ENCODE measurements around the gene COQ10A. TPM values are rescaled to one million over a fixed set of nuclear protein-coding genes. Genes with fewer than 3 reads are reported as not detected.

The COQ10A gene
- total and polyA plus RNA-seq, 7 donors: 16.2 to 105 (median 63.1) TPM

DNA sequence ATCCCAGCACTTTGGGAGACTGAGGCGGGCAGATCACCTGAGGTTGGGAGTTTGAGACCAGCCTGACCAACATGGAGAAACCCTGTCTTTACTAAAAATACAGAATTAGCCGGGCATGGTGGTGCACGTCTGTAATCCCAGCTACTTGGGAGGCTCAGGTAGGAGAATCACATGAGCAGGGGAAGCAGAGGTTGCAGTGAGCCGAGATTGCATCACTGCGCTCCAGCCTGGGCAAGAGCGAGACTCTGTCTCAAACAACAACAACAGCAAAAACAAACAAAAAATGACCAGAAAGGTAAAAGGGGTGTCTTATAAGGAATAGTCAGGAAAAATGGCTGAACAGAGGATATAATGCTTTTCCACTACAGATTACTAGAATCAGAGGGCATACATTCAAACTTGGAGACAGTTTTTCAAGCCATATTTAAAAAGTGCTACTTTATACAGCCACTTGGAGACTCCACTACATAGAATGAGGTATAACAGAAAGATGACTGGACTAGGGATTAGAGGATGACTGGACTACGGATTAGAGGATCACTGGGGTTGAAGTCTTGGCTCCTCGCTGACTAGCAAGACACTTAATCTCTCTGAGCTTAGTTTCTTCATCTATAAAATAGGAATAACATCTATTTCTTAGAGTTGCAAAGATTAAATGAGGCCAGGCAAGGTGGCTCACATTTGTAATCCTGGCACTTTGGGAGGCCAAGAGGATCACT, 38.3 kb downstream of the COQ10A start:
- Histone ChIP-seq H3K27me3 (ENCODE audit: insufficient read depth in 3 of 3, low read length in 2 of 3) (no peaks in the 10 kb centered on the region), H3K4me3 (no peak overlapping the region), H3K36me3 (ENCODE audit: insufficient read depth in 1 of 2, low read depth in 1 of 2) (peaks cover 4 to 63% of the 10 kb centered on the region in 2 donors), H3K27ac (no peak overlapping the region), H3K9me3 (no peaks in the 10 kb centered on the region), H3K4me1 (peaks cover 25% of the 10 kb centered on the region)
- no peak for ATAC-seq
- 86 to 95% (median 88%) methylated on average over 8 of the region's 8 CpGs for WGBS, 3 donors
- DNase-seq: no peak
- TF ChIP-seq, protein P1, sequence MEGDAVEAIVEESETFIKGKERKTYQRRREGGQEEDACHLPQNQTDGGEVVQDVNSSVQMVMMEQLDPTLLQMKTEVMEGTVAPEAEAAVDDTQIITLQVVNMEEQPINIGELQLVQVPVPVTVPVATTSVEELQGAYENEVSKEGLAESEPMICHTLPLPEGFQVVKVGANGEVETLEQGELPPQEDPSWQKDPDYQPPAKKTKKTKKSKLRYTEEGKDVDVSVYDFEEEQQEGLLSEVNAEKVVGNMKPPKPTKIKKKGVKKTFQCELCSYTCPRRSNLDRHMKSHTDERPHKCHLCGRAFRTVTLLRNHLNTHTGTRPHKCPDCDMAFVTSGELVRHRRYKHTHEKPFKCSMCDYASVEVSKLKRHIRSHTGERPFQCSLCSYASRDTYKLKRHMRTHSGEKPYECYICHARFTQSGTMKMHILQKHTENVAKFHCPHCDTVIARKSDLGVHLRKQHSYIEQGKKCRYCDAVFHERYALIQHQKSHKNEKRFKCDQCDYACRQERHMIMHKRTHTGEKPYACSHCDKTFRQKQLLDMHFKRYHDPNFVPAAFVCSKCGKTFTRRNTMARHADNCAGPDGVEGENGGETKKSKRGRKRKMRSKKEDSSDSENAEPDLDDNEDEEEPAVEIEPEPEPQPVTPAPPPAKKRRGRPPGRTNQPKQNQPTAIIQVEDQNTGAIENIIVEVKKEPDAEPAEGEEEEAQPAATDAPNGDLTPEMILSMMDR (IDR thresholded peaks at IDR 0.05): no peak
- intact Hi-C loops (cut with DNase I): no loop called here

DNA sequence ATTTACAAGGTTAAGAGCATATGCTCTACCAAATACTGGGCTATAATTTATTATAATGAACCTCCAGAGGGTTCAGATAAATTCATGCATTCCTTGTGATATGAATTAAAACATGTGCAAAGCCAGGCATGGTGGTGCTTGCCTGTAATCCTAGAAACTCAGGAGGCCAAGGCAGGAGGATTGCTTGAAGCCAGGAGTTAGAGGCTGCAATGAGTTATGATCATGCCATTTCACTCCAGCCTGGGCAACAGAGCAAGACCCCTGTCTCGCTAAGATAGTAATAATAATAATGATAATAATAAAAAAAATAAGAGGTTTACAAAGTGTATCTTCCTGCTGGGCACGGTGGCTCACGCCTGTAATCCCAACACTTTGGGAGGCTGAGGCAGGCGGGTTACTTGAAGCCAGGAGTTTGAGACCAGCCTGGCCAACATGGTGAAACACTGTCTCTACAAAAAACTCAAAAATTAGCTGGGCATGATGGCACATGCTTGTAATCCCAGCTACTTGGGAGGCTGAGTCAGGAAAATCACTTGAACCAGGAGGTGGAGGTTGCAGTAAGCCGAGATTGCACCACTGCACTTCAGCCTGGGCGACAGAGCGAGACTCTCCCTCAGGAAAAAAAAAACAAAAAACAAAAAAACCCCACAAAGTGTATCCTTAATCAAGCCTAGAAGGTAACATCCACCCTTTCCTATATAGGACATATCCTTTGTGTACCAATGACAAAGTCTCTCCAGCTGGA, 40.7 kb downstream of the COQ10A start:
- DNase-seq (no peak), ATAC-seq (no peak)
- peaks cover 7 to 82% of the 10 kb centered on the region in 2 donors for H3K36me3 ChIP-seq (ENCODE audit: insufficient read depth in 1 of 2, low read depth in 1 of 2)
- H3K4me3 ChIP-seq: no peak overlapping the region
- no peaks in the 10 kb centered on the region for H3K27me3 ChIP-seq (ENCODE audit: insufficient read depth in 3 of 3, low read length in 2 of 3)
- intact Hi-C loops (cut with DNase I): no loop called here
- TF ChIP-seq, protein P1 (IDR thresholded peaks at IDR 0.05): no peak
- WGBS, 3 donors: 94 to 97% (median 95%) methylated on average over 7 of the region's 7 CpGs
- H3K9me3 ChIP-seq: no peaks in the 10 kb centered on the region
- H3K27ac ChIP-seq: no peak overlapping the region
- H3K4me1 ChIP-seq: peaks cover 8% of the 10 kb centered on the region

- TF ChIP-seq, protein P1 (IDR thresholded peaks at IDR 0.05): no peak
Observed at GRCh38 chr12:56308714-56309113, 42.0 kb downstream of the COQ10A start.

GRCh38 chr12:56311003-56311402, 44.3 kb downstream of the COQ10A start:
- WGBS, 3 donors: 94 to 96% (median 95%) methylated on average over 12 of the region's 12 CpGs
- DNase-seq (no peak), ATAC-seq (no peak)
- Histone ChIP-seq H3K36me3 (ENCODE audit: insufficient read depth in 1 of 2, low read depth in 1 of 2) (peaks cover 9 to 79% of the 10 kb centered on the region in 2 donors), H3K27ac (no peak overlapping the region), H3K27me3 (ENCODE audit: insufficient read depth in 3 of 3, low read length in 2 of 3) (no peaks in the 10 kb centered on the region), H3K4me3 (no peak overlapping the region), H3K4me1 (peaks cover 8% of the 10 kb centered on the region), H3K9me3 (no peaks in the 10 kb centered on the region)
- intact Hi-C loops (cut with DNase I): no loop called here
- TF ChIP-seq, protein P1 (IDR thresholded peaks at IDR 0.05): no peak

More at GRCh38 chr12:56308714-56309113, 42.0 kb downstream of the COQ10A start:
- no peaks in the 10 kb centered on the region for H3K9me3 ChIP-seq
- no peak overlapping the region for H3K4me3 ChIP-seq
- intact Hi-C loops (cut with DNase I): no loop called here
- peaks cover 7 to 88% of the 10 kb centered on the region in 2 donors for H3K36me3 ChIP-seq (ENCODE audit: insufficient read depth in 1 of 2, low read depth in 1 of 2)
- ATAC-seq: no peak
- WGBS, 3 donors: 86 to 94% (median 91%) methylated on average over 3 of the region's 3 CpGs
- no peak overlapping the region for H3K27ac ChIP-seq
- H3K4me1 ChIP-seq: no peaks in the 10 kb centered on the region
- DNase-seq: no peak
- H3K27me3 ChIP-seq (ENCODE audit: insufficient read depth in 3 of 3, low read length in 2 of 3): no peaks in the 10 kb centered on the region

All from psoas muscle (tissue), 8 donors.